22Rv1 (cell line): ENCODE measurements around the gene SOST.

Experiments
- ZFX ChIP-seq: fragments of 450-650 bp; IDR thresholded peaks from 2 replicates; pipeline ENCODE4 v1.6.1; 2017; ENCODE audit warnings: antibody characterized with exemption, borderline replicate concordance
- TF ChIP-seq, protein P1 (sequence below): fragments of 450-650 bp; IDR thresholded peaks from 2 replicates; pipeline ENCODE4 v1.5.1; 2017; ENCODE audit warnings: mild to moderate bottlenecking

GRCh38 chr17:43800736-43801135 lies 42.1 kb upstream of the SOST start:
- TF ChIP-seq, protein P1, sequence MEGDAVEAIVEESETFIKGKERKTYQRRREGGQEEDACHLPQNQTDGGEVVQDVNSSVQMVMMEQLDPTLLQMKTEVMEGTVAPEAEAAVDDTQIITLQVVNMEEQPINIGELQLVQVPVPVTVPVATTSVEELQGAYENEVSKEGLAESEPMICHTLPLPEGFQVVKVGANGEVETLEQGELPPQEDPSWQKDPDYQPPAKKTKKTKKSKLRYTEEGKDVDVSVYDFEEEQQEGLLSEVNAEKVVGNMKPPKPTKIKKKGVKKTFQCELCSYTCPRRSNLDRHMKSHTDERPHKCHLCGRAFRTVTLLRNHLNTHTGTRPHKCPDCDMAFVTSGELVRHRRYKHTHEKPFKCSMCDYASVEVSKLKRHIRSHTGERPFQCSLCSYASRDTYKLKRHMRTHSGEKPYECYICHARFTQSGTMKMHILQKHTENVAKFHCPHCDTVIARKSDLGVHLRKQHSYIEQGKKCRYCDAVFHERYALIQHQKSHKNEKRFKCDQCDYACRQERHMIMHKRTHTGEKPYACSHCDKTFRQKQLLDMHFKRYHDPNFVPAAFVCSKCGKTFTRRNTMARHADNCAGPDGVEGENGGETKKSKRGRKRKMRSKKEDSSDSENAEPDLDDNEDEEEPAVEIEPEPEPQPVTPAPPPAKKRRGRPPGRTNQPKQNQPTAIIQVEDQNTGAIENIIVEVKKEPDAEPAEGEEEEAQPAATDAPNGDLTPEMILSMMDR = no peak
- TF ChIP-seq ZFX = no peak
